ENCODE data around the gene KRTAP9-7.
"Not testable (repeated sequence)": the region's sequence is repeated elsewhere in the genome, so short reads cannot be mapped to it uniquely, and the experiment has no call there.

KRTAP9-7 gene

GRCh38 chr17:41264599-41264998, 10.9 kb upstream of the KRTAP9-7 start:
- no peak overlapping the region for H3K4me3 ChIP-seq (ENCODE audit: low read depth, low read length)
- no peak for TF ChIP-seq CTCF (IDR thresholded peaks at IDR 0.05; ENCODE audit: low read depth, low read length, missing control alignments)
- in situ Hi-C loops (cut with HindIII; ENCODE audit: low pct_ligation_motif_present, low sequenced_read_pairs), result no loop called here
- no peaks in the 10 kb centered on the region for H3K27me3 ChIP-seq (replicated peaks)
- DNase-seq, result no peak
- no peaks in the 10 kb centered on the region for H3K36me3 ChIP-seq (replicated peaks)
- no peak overlapping the region for H3K27ac ChIP-seq

- in situ Hi-C loops (cut with HindIII; ENCODE audit: low pct_ligation_motif_present, low sequenced_read_pairs), result no loop called here
- Histone ChIP-seq H3K36me3 (replicated peaks) (no peaks in the 10 kb centered on the region), H3K27ac (no peak within 1 kb of the TSS), H3K4me3 (ENCODE audit: low read depth, low read length) (no peak within 1 kb of the TSS), H3K27me3 (replicated peaks) (no peaks in the 10 kb centered on the region)
- no peak for DNase-seq
- TF ChIP-seq CTCF (IDR thresholded peaks at IDR 0.05; ENCODE audit: low read depth, low read length, missing control alignments), result no peak
Measured at GRCh38 chr17:41265078-41265477, 10.4 kb upstream of the KRTAP9-7 start, which contains the start of gene KRTAP9-6. Gene KRTAP9-6, plus strand, starts transcription at chr17:41265378. Its CDS starts 0 bp downstream, at chr17:41265378.

- in situ Hi-C loops (cut with HindIII; ENCODE audit: low pct_ligation_motif_present, low sequenced_read_pairs), result no loop called here
Measured at GRCh38 chr17:41267711-41268110, 7.8 kb upstream of the KRTAP9-7 start.

GRCh38 chr17:41271323-41271722, 4.2 kb upstream of the KRTAP9-7 start:
- DNase-seq; H3K27ac ChIP-seq; H3K36me3 ChIP-seq (replicated peaks); H3K27me3 ChIP-seq (replicated peaks); in situ Hi-C loops (cut with HindIII; ENCODE audit: low pct_ligation_motif_present, low sequenced_read_pairs); H3K4me3 ChIP-seq (ENCODE audit: low read depth, low read length): not testable (repeated sequence)

More at GRCh38 chr17:41267711-41268110, 7.8 kb upstream of the KRTAP9-7 start:
- no peak for TF ChIP-seq CTCF (IDR thresholded peaks at IDR 0.05; ENCODE audit: low read depth, low read length, missing control alignments)
- H3K27ac ChIP-seq, result no peak overlapping the region
- DNase-seq, result no peak
- H3K36me3 ChIP-seq (replicated peaks), result no peaks in the 10 kb centered on the region
- H3K27me3 ChIP-seq (replicated peaks), result no peaks in the 10 kb centered on the region
- no peak overlapping the region for H3K4me3 ChIP-seq (ENCODE audit: low read depth, low read length)

GRCh38 chr17:41271858-41272257, 3.6 kb upstream of the KRTAP9-7 start:
- Histone ChIP-seq H3K27me3 (replicated peaks) (no peaks in the 10 kb centered on the region), H3K4me3 (ENCODE audit: low read depth, low read length) (no peak overlapping the region), H3K36me3 (replicated peaks) (no peaks in the 10 kb centered on the region), H3K27ac (no peak overlapping the region)
- DNase-seq, result no peak
- in situ Hi-C loops (cut with HindIII; ENCODE audit: low pct_ligation_motif_present, low sequenced_read_pairs), result no loop called here
- TF ChIP-seq CTCF (IDR thresholded peaks at IDR 0.05; ENCODE audit: low read depth, low read length, missing control alignments), result no peak

- no peak for TF ChIP-seq CTCF (IDR thresholded peaks at IDR 0.05; ENCODE audit: low read depth, low read length, missing control alignments)
- Histone ChIP-seq H3K27ac (no peak overlapping the region), H3K27me3 (replicated peaks) (no peaks in the 10 kb centered on the region), H3K4me3 (ENCODE audit: low read depth, low read length) (no peak overlapping the region), H3K36me3 (replicated peaks) (no peaks in the 10 kb centered on the region)
- in situ Hi-C loops (cut with HindIII; ENCODE audit: low pct_ligation_motif_present, low sequenced_read_pairs), result no loop called here
- no peak for DNase-seq
Measured at GRCh38 chr17:41278176-41278955, 2.9 kb downstream of the KRTAP9-7 start.
